ENCODE measurements around the gene SLC23A3.

GRCh38 chr2:219175486-219175885, 5.7 kb upstream of the SLC23A3 start:
- TF ChIP-seq CTCF (optimal IDR thresholded peaks at IDR 0.05 in 1 of 3, IDR thresholded peaks at IDR 0.05 in 1 of 3, conservative IDR thresholded peaks at IDR 0.05 in 1 of 3; ENCODE audit: extremely low read depth in 1 of 3, insufficient read depth in 2 of 3, low read length in 3 of 3) (no peak), EZH2 (IDR thresholded peaks at IDR 0.05; ENCODE audit: low read length) (no peak)

All from keratinocyte (primary cell).